OCI-LY3 (cell line): ENCODE measurements around the gene IQCN.

Source experiments
- EZH2phosphoT487 ChIP-seq: fragments of 200-600 bp; shearing (Covaris generic); IDR thresholded peaks from 2 replicates; pipeline ENCODE4 v1.6.1; 2018; ENCODE audit warnings: antibody characterized with exemption, mixed run types, low read depth
- TF ChIP-seq, protein P1 (sequence below): fragments of 200-600, 300-600 bp; sonication (generic); IDR thresholded peaks from 2 replicates; pipeline ENCODE4 v1.5.1; 2014; ENCODE audit warnings: antibody characterized with exemption, low read length, low read depth

DNA sequence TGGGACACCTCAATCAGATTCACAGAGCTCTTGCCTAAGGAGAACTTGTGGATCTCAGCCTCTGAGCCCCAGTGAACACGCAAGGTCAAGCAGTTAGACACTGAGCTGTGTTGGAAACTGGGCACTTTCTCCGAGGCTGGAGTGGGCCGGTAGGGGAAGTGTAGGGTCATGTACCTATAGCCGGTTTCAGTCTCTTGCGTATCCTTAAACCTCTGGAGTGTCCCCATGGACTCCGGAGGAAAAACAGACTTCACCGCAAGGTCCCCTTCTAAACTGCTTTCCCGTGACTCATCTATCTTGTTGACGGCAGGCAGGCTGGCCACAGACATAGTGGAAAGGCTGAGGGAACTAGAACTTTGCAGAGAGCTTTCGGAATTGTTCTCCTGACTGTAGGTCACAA, 11.3 kb downstream of the IQCN start:
- TF ChIP-seq, protein P1, sequence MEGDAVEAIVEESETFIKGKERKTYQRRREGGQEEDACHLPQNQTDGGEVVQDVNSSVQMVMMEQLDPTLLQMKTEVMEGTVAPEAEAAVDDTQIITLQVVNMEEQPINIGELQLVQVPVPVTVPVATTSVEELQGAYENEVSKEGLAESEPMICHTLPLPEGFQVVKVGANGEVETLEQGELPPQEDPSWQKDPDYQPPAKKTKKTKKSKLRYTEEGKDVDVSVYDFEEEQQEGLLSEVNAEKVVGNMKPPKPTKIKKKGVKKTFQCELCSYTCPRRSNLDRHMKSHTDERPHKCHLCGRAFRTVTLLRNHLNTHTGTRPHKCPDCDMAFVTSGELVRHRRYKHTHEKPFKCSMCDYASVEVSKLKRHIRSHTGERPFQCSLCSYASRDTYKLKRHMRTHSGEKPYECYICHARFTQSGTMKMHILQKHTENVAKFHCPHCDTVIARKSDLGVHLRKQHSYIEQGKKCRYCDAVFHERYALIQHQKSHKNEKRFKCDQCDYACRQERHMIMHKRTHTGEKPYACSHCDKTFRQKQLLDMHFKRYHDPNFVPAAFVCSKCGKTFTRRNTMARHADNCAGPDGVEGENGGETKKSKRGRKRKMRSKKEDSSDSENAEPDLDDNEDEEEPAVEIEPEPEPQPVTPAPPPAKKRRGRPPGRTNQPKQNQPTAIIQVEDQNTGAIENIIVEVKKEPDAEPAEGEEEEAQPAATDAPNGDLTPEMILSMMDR, result no peak
- TF ChIP-seq EZH2phosphoT487, result no peak
